ENCODE measurements around the gene PCID2.

Gene PCID2

DNA sequence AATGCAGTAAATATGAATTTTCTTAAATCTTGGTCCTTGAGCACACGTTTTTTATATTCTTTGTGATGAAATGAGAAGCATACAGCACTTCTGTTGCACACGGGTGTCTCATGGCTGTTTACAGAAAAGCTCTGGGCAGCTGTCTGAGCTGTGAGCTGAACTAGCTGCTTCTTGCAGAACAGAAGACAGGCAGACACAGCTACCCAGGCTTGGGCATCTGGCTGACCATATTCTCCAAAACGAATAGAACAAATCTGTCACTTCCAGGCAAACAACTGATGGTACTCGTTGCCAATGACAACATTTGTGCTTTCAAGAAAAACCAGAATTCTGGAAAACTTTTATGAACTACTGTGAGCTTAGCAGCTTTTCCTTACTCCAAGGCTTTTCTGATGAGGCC, 16.2 kb downstream of the PCID2 start:
- Histone ChIP-seq H4K20me1 (ENCODE audit: insufficient read depth, low read length) (0 out of 2 replicates have a peak, but pooled peaks cover 5% of the 10 kb centered on the region), H3K9ac (ENCODE audit: low read length) (no peak overlapping the region), H3K36me3 (replicated peaks; ENCODE audit: low read depth, low read length) (peaks cover 81% of the 10 kb centered on the region), H3K4me3 (ENCODE audit: low read length) (no peak overlapping the region), H3K4me1 (ENCODE audit: low read length) (no peaks in the 10 kb centered on the region), H3K4me2 (ENCODE audit: low read length) (no peak overlapping the region), H3K27ac (ENCODE audit: low read length) (no peak overlapping the region), H3K79me2 (ENCODE audit: low read length) (no peaks in the 10 kb centered on the region), H3K9me3 (ENCODE audit: insufficient read depth, low read length) (no peaks in the 10 kb centered on the region), H3K27me3 (ENCODE audit: low read depth, low read length) (no peaks in the 10 kb centered on the region), H2AFZ (ENCODE audit: low read depth, low read length) (no peak overlapping the region)
- no peak for TF ChIP-seq EZH2phosphoT487 (IDR thresholded peaks at IDR 0.05; ENCODE audit: low read depth)
- TF ChIP-seq, protein P1, sequence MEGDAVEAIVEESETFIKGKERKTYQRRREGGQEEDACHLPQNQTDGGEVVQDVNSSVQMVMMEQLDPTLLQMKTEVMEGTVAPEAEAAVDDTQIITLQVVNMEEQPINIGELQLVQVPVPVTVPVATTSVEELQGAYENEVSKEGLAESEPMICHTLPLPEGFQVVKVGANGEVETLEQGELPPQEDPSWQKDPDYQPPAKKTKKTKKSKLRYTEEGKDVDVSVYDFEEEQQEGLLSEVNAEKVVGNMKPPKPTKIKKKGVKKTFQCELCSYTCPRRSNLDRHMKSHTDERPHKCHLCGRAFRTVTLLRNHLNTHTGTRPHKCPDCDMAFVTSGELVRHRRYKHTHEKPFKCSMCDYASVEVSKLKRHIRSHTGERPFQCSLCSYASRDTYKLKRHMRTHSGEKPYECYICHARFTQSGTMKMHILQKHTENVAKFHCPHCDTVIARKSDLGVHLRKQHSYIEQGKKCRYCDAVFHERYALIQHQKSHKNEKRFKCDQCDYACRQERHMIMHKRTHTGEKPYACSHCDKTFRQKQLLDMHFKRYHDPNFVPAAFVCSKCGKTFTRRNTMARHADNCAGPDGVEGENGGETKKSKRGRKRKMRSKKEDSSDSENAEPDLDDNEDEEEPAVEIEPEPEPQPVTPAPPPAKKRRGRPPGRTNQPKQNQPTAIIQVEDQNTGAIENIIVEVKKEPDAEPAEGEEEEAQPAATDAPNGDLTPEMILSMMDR (IDR thresholded peaks at IDR 0.05; ENCODE audit: low read depth, low read length), result no peak

DNA sequence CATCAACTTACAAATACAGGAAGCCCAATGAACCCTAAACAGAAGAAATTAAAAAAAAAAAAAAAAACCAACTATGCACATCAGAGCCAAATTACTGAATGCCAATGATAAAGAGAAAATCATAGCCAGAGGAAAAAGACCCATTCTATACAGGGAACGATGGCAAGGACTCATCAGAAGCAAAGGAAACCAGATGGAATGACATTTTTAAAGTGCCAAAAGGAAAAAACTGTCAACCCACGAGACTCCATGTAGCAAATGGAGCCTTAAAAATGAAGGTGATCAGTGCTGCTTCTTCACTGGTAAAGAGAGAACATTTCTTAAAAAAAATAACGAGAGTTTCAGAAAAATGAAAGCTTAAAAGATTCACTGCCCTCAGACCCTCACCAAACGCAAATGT, 18.3 kb downstream of the PCID2 start:
- no peaks in the 10 kb centered on the region for H3K4me1 ChIP-seq (ENCODE audit: low read length)
- 0 out of 2 replicates have a peak, but pooled peaks cover 3% of the 10 kb centered on the region for H4K20me1 ChIP-seq (ENCODE audit: insufficient read depth, low read length)
- H3K9ac ChIP-seq (ENCODE audit: low read length), result no peak overlapping the region
- H3K4me2 ChIP-seq (ENCODE audit: low read length), result no peak overlapping the region
- H3K9me3 ChIP-seq (ENCODE audit: insufficient read depth, low read length), result no peaks in the 10 kb centered on the region
- TF ChIP-seq EZH2phosphoT487 (IDR thresholded peaks at IDR 0.05; ENCODE audit: low read depth), result no peak
- TF ChIP-seq, protein P1 (IDR thresholded peaks at IDR 0.05; ENCODE audit: low read depth, low read length), result no peak
- H3K79me2 ChIP-seq (ENCODE audit: low read length), result peaks cover 6% of the 10 kb centered on the region
- H3K27ac ChIP-seq (ENCODE audit: low read length), result no peak overlapping the region
- H3K36me3 ChIP-seq (replicated peaks; ENCODE audit: low read depth, low read length), result peaks cover 70% of the 10 kb centered on the region
- no peak overlapping the region for H2AFZ ChIP-seq (ENCODE audit: low read depth, low read length)
- no peak overlapping the region for H3K4me3 ChIP-seq (ENCODE audit: low read length)
- H3K27me3 ChIP-seq (ENCODE audit: low read depth, low read length), result no peaks in the 10 kb centered on the region

DNA sequence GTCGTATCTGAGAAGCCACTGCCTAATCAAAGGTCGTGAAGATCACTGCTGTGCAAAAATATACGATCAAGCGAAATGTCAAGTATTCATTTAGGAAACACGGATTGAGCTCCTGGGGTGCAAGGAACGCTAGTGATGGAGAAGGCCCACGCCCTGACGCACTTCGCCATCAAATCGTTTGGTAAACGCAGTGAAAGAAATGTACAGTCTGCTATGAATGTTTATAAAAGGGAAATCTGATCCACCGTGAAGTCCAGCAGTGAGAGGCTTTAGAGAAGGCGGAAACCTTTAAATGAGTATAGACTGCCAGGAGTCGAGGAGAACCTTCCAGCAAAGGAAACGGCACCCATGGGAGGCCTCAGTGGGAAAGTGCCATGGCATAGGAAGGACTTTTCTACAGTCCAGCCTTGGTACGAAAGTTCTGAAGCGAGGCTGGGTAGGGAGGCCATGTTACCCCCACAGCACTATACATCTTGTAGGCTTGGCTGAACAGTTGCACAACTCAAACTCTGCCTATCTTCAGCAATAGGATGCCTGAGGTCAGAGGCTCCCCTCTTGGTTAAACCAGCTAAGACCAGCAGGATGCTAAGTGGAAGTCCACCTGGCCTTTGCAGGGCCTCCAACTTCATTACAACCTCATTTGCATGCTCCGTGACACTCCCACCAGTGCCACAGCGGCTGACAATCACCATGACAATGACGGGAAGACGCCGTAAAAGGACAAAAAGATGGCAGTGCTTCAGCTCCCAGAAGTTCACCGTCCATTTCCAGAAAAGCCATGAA, 20.4 kb downstream of the PCID2 start:
- Histone ChIP-seq H3K4me1 (ENCODE audit: low read length) (no peaks in the 10 kb centered on the region), H4K20me1 (ENCODE audit: insufficient read depth, low read length) (0 out of 2 replicates have a peak, but pooled peaks cover 3% of the 10 kb centered on the region), H2AFZ (ENCODE audit: low read depth, low read length) (no peak overlapping the region), H3K4me2 (ENCODE audit: low read length) (no peak overlapping the region), H3K36me3 (replicated peaks; ENCODE audit: low read depth, low read length) (peaks cover 69% of the 10 kb centered on the region), H3K9ac (ENCODE audit: low read length) (no peak overlapping the region), H3K27me3 (ENCODE audit: low read depth, low read length) (no peaks in the 10 kb centered on the region), H3K27ac (ENCODE audit: low read length) (no peak overlapping the region), H3K79me2 (ENCODE audit: low read length) (peaks cover 10% of the 10 kb centered on the region), H3K4me3 (ENCODE audit: low read length) (no peak overlapping the region), H3K9me3 (ENCODE audit: insufficient read depth, low read length) (no peaks in the 10 kb centered on the region)
- no peak for TF ChIP-seq EZH2phosphoT487 (IDR thresholded peaks at IDR 0.05; ENCODE audit: low read depth)
- TF ChIP-seq, protein P1 (IDR thresholded peaks at IDR 0.05; ENCODE audit: low read depth, low read length), result no peak

DNA sequence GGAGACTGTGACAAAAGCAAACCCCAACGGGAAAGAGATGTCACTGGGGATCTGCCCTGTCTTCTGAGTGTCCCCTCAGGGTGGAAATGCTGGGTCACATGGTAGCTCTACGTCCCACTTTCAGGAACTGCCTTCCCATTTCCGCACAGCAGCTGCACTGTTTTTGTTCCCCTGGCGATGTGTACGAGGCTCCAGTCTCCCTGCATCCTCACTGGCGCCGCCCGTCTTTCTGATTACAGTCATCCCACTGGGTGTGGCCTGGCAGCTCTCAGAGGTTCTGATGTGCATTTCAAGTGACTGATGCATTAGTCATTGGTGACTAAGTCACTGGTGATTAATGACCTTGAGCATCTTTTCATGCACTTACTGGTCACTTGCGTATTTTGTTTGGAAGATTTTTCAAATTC, 21.2 kb downstream of the PCID2 start:
- H3K9ac ChIP-seq (ENCODE audit: low read length), result no peak overlapping the region
- H3K36me3 ChIP-seq (replicated peaks; ENCODE audit: low read depth, low read length), result peaks cover 62% of the 10 kb centered on the region
- no peak overlapping the region for H2AFZ ChIP-seq (ENCODE audit: low read depth, low read length)

More for the DNA sequence above, 21.2 kb downstream of the PCID2 start:
- Histone ChIP-seq H3K4me3 (ENCODE audit: low read length) (no peak overlapping the region), H3K27me3 (ENCODE audit: low read depth, low read length) (no peaks in the 10 kb centered on the region), H3K27ac (ENCODE audit: low read length) (no peak overlapping the region), H3K79me2 (ENCODE audit: low read length) (peaks cover 10% of the 10 kb centered on the region), H3K4me1 (ENCODE audit: low read length) (no peaks in the 10 kb centered on the region), H3K9me3 (ENCODE audit: insufficient read depth, low read length) (no peaks in the 10 kb centered on the region), H4K20me1 (ENCODE audit: insufficient read depth, low read length) (0 out of 2 replicates have a peak, but pooled peaks cover 3% of the 10 kb centered on the region), H3K4me2 (ENCODE audit: low read length) (no peak overlapping the region)
- no peak for TF ChIP-seq EZH2phosphoT487 (IDR thresholded peaks at IDR 0.05; ENCODE audit: low read depth)
- TF ChIP-seq, protein P1 (IDR thresholded peaks at IDR 0.05; ENCODE audit: low read depth, low read length), result no peak
